ENCODE measurements around the gene TYSND1.

The TYSND1 gene, protein sequence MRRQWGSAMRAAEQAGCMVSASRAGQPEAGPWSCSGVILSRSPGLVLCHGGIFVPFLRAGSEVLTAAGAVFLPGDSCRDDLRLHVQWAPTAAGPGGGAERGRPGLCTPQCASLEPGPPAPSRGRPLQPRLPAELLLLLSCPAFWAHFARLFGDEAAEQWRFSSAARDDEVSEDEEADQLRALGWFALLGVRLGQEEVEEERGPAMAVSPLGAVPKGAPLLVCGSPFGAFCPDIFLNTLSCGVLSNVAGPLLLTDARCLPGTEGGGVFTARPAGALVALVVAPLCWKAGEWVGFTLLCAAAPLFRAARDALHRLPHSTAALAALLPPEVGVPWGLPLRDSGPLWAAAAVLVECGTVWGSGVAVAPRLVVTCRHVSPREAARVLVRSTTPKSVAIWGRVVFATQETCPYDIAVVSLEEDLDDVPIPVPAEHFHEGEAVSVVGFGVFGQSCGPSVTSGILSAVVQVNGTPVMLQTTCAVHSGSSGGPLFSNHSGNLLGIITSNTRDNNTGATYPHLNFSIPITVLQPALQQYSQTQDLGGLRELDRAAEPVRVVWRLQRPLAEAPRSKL

DNA sequence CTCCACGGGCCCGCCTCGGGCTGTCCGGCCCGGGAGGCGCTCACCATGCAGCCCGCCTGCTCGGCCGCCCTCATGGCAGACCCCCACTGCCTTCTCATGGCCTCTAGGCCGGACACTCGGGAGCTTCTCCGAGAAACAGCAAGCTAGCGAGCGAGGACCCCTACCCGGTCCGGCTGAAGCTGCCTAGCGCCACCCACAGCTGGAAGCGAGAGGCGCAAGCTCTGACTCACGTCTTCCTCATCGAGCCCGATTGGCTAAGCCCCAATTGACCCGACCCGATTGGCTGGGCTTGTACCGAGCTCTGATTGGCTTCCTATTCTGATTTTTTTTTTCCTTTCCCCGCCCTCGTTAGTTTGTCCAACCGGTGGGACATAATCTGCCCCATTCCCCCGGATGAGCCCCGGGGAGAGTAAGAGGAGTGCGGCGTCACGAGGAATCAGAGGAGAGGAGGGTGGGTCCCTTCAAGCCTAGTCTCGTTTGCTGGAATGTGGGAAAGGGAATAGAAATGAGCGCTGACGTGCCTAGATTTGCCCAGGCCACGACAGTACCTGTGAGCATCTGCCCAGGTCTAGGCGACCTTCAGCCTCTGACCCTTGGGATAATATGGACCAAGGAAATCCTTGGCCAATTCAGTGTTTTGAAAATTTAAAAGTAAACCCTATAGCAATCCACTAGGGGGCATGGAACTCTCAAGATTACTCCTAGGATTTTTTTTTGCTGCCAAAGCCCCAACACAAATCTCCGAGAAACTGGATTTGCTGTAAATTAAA lies at the start of gene TYSND1:
Gene TYSND1, minus strand, starts transcription at position 212 of the 770 bp plus-strand sequence. Its CDS starts 114 bp downstream, at position 98.
- Histone ChIP-seq H3K36me3 (ENCODE audit: control insufficient read depth, insufficient read depth, low read length, severe bottlenecking) (peaks cover 39% of the 10 kb centered on the region), H3K9me3 (ENCODE audit: control insufficient read depth, low read length) (no peaks in the 10 kb centered on the region), H3K9ac (ENCODE audit: low read length) (peak within 1 kb of the TSS; percentile 93), H3K4me1 (ENCODE audit: control insufficient read depth, insufficient read depth, low read length) (peaks cover 31% of the 10 kb centered on the region), H3K27me3 (replicated peaks; ENCODE audit: control insufficient read depth, insufficient read depth, low read length) (no peaks in the 10 kb centered on the region), H3K4me3 (ENCODE audit: low read length) (peak within 1 kb of the TSS; percentile 84)
- DNase-seq (ENCODE audit: low read depth), result peak; percentile 99

DNA sequence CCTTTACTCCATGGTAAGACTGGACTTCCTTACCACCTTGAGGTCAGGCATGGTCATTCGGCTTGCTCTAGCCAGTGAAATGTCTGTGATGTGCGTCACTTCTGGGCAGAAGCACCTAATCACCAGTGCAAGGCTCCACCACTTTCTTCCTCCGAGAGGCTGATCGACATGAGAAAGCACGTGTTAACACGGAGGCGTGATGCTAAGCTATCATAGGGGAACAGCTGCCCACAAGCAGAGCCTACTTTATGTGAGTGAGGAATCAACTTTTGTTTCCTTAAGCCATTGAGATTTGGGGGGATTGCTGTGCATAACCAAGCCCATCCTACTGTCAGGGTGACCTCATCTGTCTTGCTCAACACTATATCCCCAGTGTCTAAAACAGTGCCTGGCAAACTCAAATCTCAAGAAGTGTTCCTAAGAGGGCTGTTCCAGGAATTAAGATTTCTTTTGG lies 46.9 kb upstream of the TYSND1 start:
- peaks cover 3% of the 10 kb centered on the region for H3K9me3 ChIP-seq (ENCODE audit: control insufficient read depth, low read length)
- DNase-seq (ENCODE audit: low read depth), result peak; percentile 29
- H3K36me3 ChIP-seq (ENCODE audit: control insufficient read depth, insufficient read depth, low read length, severe bottlenecking), result peaks cover 11% of the 10 kb centered on the region
- peaks cover 73% of the 10 kb centered on the region for H3K4me1 ChIP-seq (ENCODE audit: control insufficient read depth, insufficient read depth, low read length)
- no peak overlapping the region for H3K4me3 ChIP-seq (ENCODE audit: low read length)
- H3K9ac ChIP-seq (ENCODE audit: low read length), result peak overlapping the region; percentile 89
- H3K27me3 ChIP-seq (replicated peaks; ENCODE audit: control insufficient read depth, insufficient read depth, low read length), result no peaks in the 10 kb centered on the region

DNA sequence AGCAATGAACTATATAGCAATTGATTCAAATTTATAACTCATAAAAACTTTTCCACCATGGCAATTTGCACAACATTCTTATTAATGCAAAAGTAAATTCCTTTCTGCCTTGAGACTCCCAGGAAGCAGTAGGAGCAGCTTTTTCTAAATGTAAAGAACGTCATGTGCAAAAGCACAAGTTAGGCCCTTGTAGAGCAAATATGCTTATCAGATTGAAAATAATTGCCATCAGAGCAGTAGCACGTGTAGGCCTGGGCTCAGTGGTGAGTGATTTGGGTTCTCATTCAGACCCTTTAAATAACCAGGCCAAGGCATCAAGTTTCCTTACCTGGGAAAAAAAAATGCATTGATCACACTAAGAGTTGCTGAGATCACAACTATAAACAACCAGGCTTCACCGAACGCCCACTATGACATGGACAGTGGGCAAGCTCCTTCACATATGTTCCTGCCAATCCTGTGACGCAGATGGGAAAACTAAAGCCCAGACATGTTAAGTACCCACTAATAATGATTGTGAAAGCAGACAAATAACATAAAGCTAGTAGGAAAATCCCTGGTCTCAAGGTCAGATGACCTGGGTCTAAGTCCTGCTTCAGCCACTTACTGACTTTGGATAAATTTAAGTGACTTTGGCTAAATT lies 45.9 kb upstream of the TYSND1 start:
- DNase-seq (ENCODE audit: low read depth), result peak; percentile 36
- Histone ChIP-seq H3K27me3 (replicated peaks; ENCODE audit: control insufficient read depth, insufficient read depth, low read length) (no peaks in the 10 kb centered on the region), H3K4me3 (ENCODE audit: low read length) (peak overlapping the region; percentile 3), H3K9me3 (ENCODE audit: control insufficient read depth, low read length) (no peaks in the 10 kb centered on the region), H3K36me3 (ENCODE audit: control insufficient read depth, insufficient read depth, low read length, severe bottlenecking) (peaks cover 6% of the 10 kb centered on the region), H3K4me1 (ENCODE audit: control insufficient read depth, insufficient read depth, low read length) (peaks cover 73% of the 10 kb centered on the region), H3K9ac (ENCODE audit: low read length) (peak overlapping the region; percentile 89)

DNA sequence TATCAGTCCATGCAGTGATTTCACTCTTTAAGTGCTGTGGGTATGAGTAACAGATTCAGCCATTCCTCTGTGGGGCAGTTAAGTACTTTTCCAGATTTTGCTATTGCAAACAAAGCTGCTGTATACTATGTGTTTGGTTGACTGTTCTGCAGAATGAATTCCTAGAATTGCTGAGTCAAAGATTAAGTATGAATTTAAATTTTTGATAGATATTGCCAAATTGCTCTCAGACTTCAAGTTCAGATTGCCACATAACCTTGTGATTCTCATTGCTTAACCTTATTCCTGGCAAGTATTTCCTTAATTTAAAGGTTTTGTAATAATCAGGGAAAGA lies 45.4 kb upstream of the TYSND1 start:
- no peaks in the 10 kb centered on the region for H3K9me3 ChIP-seq (ENCODE audit: control insufficient read depth, low read length)
- peaks cover 2% of the 10 kb centered on the region for H3K36me3 ChIP-seq (ENCODE audit: control insufficient read depth, insufficient read depth, low read length, severe bottlenecking)
- H3K4me3 ChIP-seq (ENCODE audit: low read length), result peak overlapping the region; percentile 66
- H3K9ac ChIP-seq (ENCODE audit: low read length), result peak overlapping the region; percentile 89
- no peaks in the 10 kb centered on the region for H3K27me3 ChIP-seq (replicated peaks; ENCODE audit: control insufficient read depth, insufficient read depth, low read length)
- H3K4me1 ChIP-seq (ENCODE audit: control insufficient read depth, insufficient read depth, low read length), result peaks cover 68% of the 10 kb centered on the region
- DNase-seq (ENCODE audit: low read depth), result peak; percentile 95

DNA sequence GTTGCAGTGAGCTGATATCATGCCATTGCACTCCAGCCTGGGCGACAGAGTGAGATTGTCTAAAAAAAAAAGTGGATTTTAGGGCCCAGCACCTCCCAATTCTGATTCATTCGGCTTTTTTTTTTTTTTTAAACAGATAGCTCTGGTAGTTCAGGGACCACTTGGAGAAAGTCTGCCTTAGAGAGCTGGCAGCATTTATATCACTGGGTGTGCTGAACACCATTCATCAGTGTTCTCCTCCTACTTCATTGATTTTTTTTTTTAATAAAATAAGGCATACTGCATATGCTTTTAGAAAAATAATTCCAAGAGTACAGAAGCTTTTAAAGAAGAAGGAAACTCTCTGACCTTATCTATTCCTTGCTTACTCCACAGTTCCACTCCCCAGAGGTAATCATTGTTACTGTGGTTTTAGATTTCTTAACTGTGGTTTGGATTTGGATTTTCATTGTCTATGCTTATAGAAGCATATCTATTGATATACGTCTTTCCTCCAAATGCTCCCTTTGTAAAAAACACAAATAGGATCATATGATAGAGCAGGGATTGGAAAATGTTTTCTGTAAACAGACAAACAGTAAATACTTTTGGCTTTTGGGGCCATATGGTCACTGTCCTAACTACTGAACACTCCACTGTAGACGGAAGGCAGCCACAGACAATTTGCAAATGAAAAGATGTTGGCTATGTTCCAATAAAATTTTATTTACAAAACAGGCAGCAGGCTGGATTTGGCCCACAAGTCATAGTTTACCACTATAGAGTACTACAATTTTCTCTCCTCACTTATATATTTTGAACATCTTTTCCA lies 44.9 kb upstream of the TYSND1 start:
- Histone ChIP-seq H3K9me3 (ENCODE audit: control insufficient read depth, low read length) (no peaks in the 10 kb centered on the region), H3K4me1 (ENCODE audit: control insufficient read depth, insufficient read depth, low read length) (peaks cover 70% of the 10 kb centered on the region), H3K9ac (ENCODE audit: low read length) (peak overlapping the region; percentile 89), H3K27me3 (replicated peaks; ENCODE audit: control insufficient read depth, insufficient read depth, low read length) (no peaks in the 10 kb centered on the region), H3K36me3 (ENCODE audit: control insufficient read depth, insufficient read depth, low read length, severe bottlenecking) (no peaks in the 10 kb centered on the region), H3K4me3 (ENCODE audit: low read length) (peak overlapping the region; percentile 66)
- no peak for DNase-seq (ENCODE audit: low read depth)

DNA sequence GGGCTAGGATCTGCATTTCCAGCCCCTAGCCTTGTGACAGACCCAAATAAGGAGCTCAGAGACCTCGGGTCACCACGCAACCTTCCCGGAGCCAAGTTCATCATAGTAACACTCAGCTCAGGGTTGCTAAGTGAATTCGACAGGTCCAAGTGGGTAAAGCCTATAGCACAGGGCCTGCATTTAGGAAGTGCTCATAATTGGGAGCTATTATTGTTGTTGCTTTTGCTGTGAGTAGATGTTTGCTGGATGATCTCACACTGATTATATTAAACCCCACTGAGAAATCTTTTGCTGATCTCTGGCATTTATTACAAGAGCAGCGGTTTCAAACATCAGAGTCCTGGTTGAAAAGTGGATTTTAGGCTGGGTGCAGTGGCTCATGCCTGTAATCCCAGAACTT lies 44.1 kb upstream of the TYSND1 start:
- H3K4me1 ChIP-seq (ENCODE audit: control insufficient read depth, insufficient read depth, low read length), result peaks cover 69% of the 10 kb centered on the region
- H3K27me3 ChIP-seq (replicated peaks; ENCODE audit: control insufficient read depth, insufficient read depth, low read length), result no peaks in the 10 kb centered on the region
- peak; percentile 52 for DNase-seq (ENCODE audit: low read depth)
- no peaks in the 10 kb centered on the region for H3K9me3 ChIP-seq (ENCODE audit: control insufficient read depth, low read length)
- no peaks in the 10 kb centered on the region for H3K36me3 ChIP-seq (ENCODE audit: control insufficient read depth, insufficient read depth, low read length, severe bottlenecking)
- peak overlapping the region; percentile 89 for H3K9ac ChIP-seq (ENCODE audit: low read length)
- peak overlapping the region; percentile 66 for H3K4me3 ChIP-seq (ENCODE audit: low read length)

DNA sequence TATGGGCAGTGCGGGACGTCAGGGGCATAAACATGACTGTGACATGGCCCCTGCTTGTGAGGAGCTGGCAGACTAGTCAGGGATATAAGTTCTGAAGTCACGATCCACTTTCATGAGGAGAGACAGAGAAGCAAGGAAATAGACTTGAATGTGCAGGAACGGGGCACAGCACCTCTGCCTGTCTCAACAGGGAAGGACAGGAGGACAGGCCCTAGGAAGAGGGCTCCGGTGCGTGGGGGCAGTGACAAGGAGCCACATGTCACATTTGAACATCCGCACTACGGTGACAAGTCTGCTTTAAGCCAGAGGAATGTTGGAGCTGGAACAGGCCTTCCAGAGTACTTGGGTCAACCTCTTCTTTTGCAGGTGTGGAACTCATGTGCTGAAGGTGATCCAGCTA lies 43.6 kb upstream of the TYSND1 start:
- no peak for DNase-seq (ENCODE audit: low read depth)

DNA sequence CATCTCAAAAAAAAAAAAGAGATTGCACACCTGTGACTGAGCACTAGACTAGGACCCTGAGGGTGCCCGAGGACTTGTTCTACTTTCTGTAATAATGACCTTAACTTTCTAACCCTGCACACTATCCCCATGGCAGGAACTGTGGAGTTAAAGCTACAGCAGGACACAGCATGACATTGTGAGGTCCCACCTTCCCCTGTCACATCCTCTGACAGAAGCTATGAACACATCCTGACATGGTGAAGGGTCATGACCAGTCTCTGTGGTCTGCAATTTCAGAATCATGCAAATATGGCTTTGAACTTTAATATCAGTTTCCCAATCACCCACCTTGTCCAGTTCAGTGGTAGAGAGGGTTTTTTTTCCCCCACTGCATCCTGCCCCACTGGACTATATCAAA lies 42.3 kb upstream of the TYSND1 start:
- Histone ChIP-seq H3K4me3 (ENCODE audit: low read length) (no peak overlapping the region), H3K36me3 (ENCODE audit: control insufficient read depth, insufficient read depth, low read length, severe bottlenecking) (no peaks in the 10 kb centered on the region), H3K9me3 (ENCODE audit: control insufficient read depth, low read length) (no peaks in the 10 kb centered on the region), H3K27me3 (replicated peaks; ENCODE audit: control insufficient read depth, insufficient read depth, low read length) (no peaks in the 10 kb centered on the region), H3K4me1 (ENCODE audit: control insufficient read depth, insufficient read depth, low read length) (peaks cover 55% of the 10 kb centered on the region), H3K9ac (ENCODE audit: low read length) (no peak overlapping the region)
- no peak for DNase-seq (ENCODE audit: low read depth)

More for the DNA sequence above, 43.6 kb upstream of the TYSND1 start:
- Histone ChIP-seq H3K4me3 (ENCODE audit: low read length) (peak overlapping the region; percentile 66), H3K27me3 (replicated peaks; ENCODE audit: control insufficient read depth, insufficient read depth, low read length) (no peaks in the 10 kb centered on the region), H3K4me1 (ENCODE audit: control insufficient read depth, insufficient read depth, low read length) (peaks cover 66% of the 10 kb centered on the region), H3K36me3 (ENCODE audit: control insufficient read depth, insufficient read depth, low read length, severe bottlenecking) (no peaks in the 10 kb centered on the region), H3K9ac (ENCODE audit: low read length) (peak overlapping the region; percentile 89), H3K9me3 (ENCODE audit: control insufficient read depth, low read length) (no peaks in the 10 kb centered on the region)

DNA sequence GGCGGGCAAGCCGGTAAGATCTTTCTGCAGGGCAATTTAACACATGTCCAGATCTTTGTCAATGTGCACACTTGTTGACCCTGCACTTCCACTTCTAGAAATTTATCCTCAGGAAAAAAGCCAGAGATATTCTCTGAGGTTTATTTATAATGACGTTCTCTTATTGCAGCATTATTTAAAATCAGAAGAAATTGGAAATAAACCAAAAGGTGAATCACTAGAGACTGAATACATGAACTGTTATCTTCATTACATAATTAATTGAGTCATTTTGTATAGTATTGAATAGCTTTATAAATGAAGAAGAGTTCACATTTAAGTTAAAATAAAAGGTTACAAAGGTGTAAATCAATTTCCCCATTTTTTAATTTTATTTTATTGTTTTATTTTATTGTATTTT lies 40.1 kb upstream of the TYSND1 start:
- Histone ChIP-seq H3K9ac (ENCODE audit: low read length) (no peak overlapping the region), H3K27me3 (replicated peaks; ENCODE audit: control insufficient read depth, insufficient read depth, low read length) (no peaks in the 10 kb centered on the region), H3K36me3 (ENCODE audit: control insufficient read depth, insufficient read depth, low read length, severe bottlenecking) (no peaks in the 10 kb centered on the region), H3K4me3 (ENCODE audit: low read length) (no peak overlapping the region), H3K9me3 (ENCODE audit: control insufficient read depth, low read length) (no peaks in the 10 kb centered on the region), H3K4me1 (ENCODE audit: control insufficient read depth, insufficient read depth, low read length) (peaks cover 36% of the 10 kb centered on the region)
- DNase-seq (ENCODE audit: low read depth), result no peak

DNA sequence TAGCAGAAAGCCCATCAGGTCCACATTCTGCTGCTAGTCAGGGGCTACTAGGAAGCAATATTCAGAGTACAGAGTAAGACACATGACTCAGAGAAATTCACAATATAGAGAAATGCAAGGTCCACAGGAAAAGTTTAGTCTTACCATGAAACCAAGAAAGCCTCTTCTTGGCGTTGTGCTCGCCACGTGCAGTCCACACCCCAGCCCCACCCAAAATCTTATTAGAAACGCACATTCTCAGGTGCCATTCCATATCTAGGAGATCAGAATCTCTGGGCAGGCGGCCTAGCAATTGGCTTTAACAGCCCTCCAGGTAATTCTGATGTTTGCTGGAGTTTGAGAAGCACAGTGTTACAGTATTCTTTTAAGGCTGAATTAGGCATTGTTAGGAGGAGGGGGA lies 39.6 kb upstream of the TYSND1 start:
- Histone ChIP-seq H3K4me3 (ENCODE audit: low read length) (no peak overlapping the region), H3K9me3 (ENCODE audit: control insufficient read depth, low read length) (no peaks in the 10 kb centered on the region), H3K27me3 (replicated peaks; ENCODE audit: control insufficient read depth, insufficient read depth, low read length) (no peaks in the 10 kb centered on the region), H3K9ac (ENCODE audit: low read length) (no peak overlapping the region), H3K4me1 (ENCODE audit: control insufficient read depth, insufficient read depth, low read length) (peaks cover 31% of the 10 kb centered on the region), H3K36me3 (ENCODE audit: control insufficient read depth, insufficient read depth, low read length, severe bottlenecking) (no peaks in the 10 kb centered on the region)
- DNase-seq (ENCODE audit: low read depth), result no peak
